K562 (cell line): Measurements from ENCODE around the gene CACNA1S. TPM values are rescaled to one million over a fixed set of nuclear protein-coding genes. Genes with fewer than 3 reads are reported as not detected.
A peak's percentile ranks its signal among the peaks of the same experiment; 100 is the strongest.

Experiments used
- BDP1 ChIP-seq: IDR thresholded peaks from 3 replicates; pipeline ENCODE4 v1.6.1; 2011; ENCODE audit not compliant: insufficient read length, insufficient read depth
- CREBBP ChIP-seq: IDR thresholded peaks from one replicate; pipeline ENCODE4 v1.6.1; 2012; ENCODE audit warnings: low read depth, mild to moderate bottlenecking, control low read depth, inconsistent platforms, low read length
- HDAC3 ChIP-seq: fragments of 450-650 bp; IDR thresholded peaks from 2 replicates; pipeline ENCODE4 v1.6.1; 2018; ENCODE audit warnings: borderline replicate concordance, mild to moderate bottlenecking, moderate library complexity; ENCODE audit not compliant: partially characterized antibody
- KLF6 ChIP-seq: fragments of 250-450 bp; sonication (Bioruptor Pico); IDR thresholded peaks from 2 replicates; pipeline ENCODE4 v1.4.0; 2020; ENCODE audit warnings: mild to moderate bottlenecking, moderate library complexity, borderline replicate concordance
- MCM5 ChIP-seq: fragments of 450-650 bp; IDR thresholded peaks from 2 replicates; pipeline ENCODE4 v1.6.1; 2016; ENCODE audit warnings: low read depth
- NFE2 ChIP-seq: IDR thresholded peaks from 2 replicates; pipeline ENCODE4 v1.6.1; 2014; ENCODE audit warnings: antibody characterized with exemption, low read depth
- SETDB1 ChIP-seq: IDR thresholded peaks from one replicate; pipeline ENCODE4 v1.6.1; 2012; ENCODE audit warnings: low read length, control low read depth, inconsistent platforms
- SMAD4 ChIP-seq: fragments of 250-450 bp; sonication (Bioruptor Pico); conservative IDR thresholded peaks from 2 replicates; pipeline ENCODE4 v1.8.0; 2021; ENCODE audit warnings: inconsistent platforms, mild to moderate bottlenecking, moderate library complexity
- SMARCA4 ChIP-seq: fragments of 450-650 bp; IDR thresholded peaks from 2 replicates; pipeline ENCODE4 v1.6.1; 2016
- SRSF9 ChIP-seq: fragments of 200-400 bp; formaldehyde crosslinking; IDR thresholded peaks from 2 replicates; pipeline ENCODE4 v1.6.1; 2017; ENCODE audit warnings: low read depth, low read length, borderline replicate concordance
- TRIM24 ChIP-seq, 2 experiments: fragments of 450-650 bp; IDR thresholded peaks; 2 replicates each; pipeline ENCODE4 v1.6.1; 2016
- ZBTB1 ChIP-seq: sonication (generic); formaldehyde crosslinking; IDR thresholded peaks from 2 replicates; pipeline ENCODE4 v1.8.1; 2023; ENCODE audit warnings: missing genetic modification reagents, low read depth, mild to moderate bottlenecking, borderline replicate concordance
- ZNF133 ChIP-seq: fragments of 250-450 bp; sonication (Bioruptor Pico); IDR thresholded peaks from 2 replicates; pipeline ENCODE4 v1.4.0; 2020; ENCODE audit warnings: mild to moderate bottlenecking
- polyA plus RNA-seq, 8 experiments: library from polyadenylated mRNA; depleted of rRNA in 4 of 8; stranded (reverse) in 5 of 8; unstranded in 3 of 8; fragments of >200 nt; fragmentation: Nextera tagmentation in 2 of 8; fragmentation: Illumina TruSeq in 1 of 8; extraction: Ambion mirVana in 2 of 8; extraction: Trizol in 1 of 8; gene quantifications; 2 replicates each; pipeline versions ENCODE4 v1.2.1 to v1.2.3, GENCODE V29; 2011 to 2014; ENCODE audit warnings: inconsistent platforms in 1 of 8, missing spikeins in 1 of 8
- total RNA-seq, 7 experiments: library from RNA; depleted of rRNA in 6 of 7; stranded (reverse); fragments of >200 nt in 6 of 7; fragmentation: Illumina TruSeq in 2 of 7; extraction: Trizol in 2 of 7; gene quantifications; 2 replicates each; pipeline versions ENCODE4 v1.2.1 to v1.2.3, GENCODE V29; 2011 to 2021; ENCODE audit warnings: low replicate concordance in 1 of 7
- TF ChIP-seq, protein P1 (sequence below): sonication (generic); formaldehyde crosslinking; IDR thresholded peaks from 2 replicates; pipeline ENCODE4 v1.8.0; 2022; ENCODE audit warnings: mild to moderate bottlenecking, missing genetic modification reagents, borderline replicate concordance
- TF ChIP-seq, protein P2 (sequence below): fragments of 250-450 bp; sonication (Bioruptor Pico); IDR thresholded peaks from 2 replicates; pipeline ENCODE4 v1.5.0; 2021
- TF ChIP-seq, protein P3 (sequence below), 2 experiments: IDR thresholded peaks; 2 replicates each; pipeline ENCODE4 v1.6.1; 2012; ENCODE audit warnings: improper control_type of control experiment in 2 of 2, low read depth in 2 of 2, low read length in 2 of 2, borderline replicate concordance in 1 of 2
- TF ChIP-seq, protein P4 (sequence below): fragments of 450-650 bp; IDR thresholded peaks from 2 replicates; pipeline ENCODE4 v1.6.1; 2016; ENCODE audit warnings: low read depth, mild to moderate bottlenecking, moderate library complexity
- TF ChIP-seq, protein P5 (sequence below): fragments of 250-450 bp; sonication (Bioruptor Pico); IDR thresholded peaks from 2 replicates; pipeline ENCODE4 v1.5.0; 2021; ENCODE audit warnings: mild to moderate bottlenecking, borderline replicate concordance

Gene CACNA1S
- total and polyA plus RNA-seq, 9 of the 15 experiments (the other 6 are each of a cell fraction or from before 2014, with no cell fraction given): not detected

DNA sequence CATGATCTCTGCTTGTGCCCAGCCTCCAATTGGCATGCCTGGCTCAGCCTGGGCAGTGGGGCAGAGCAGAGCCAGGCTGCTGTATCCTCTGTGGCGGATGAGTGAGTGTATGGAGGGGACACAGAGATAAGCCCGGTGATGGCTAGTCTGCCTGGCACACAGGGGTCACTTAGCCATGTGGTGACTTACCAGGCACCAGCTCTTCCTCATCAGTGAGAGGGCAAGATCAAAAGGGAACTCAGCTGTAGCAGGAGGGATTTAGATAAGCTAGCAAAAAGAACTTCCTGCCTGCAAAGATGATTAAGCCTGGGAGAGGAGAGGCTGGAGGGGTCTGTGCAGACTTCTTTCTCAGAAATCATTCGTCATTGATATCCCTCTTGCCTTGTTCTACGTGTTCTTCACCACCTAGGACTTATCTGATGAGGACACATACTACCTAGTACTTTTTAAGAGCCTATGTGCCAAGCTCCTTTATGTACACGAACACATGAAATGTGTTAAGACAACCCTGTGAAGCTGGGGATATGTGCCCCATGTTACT, 96.6 kb downstream of the CACNA1S start (continued):
- TF ChIP-seq, protein P1, sequence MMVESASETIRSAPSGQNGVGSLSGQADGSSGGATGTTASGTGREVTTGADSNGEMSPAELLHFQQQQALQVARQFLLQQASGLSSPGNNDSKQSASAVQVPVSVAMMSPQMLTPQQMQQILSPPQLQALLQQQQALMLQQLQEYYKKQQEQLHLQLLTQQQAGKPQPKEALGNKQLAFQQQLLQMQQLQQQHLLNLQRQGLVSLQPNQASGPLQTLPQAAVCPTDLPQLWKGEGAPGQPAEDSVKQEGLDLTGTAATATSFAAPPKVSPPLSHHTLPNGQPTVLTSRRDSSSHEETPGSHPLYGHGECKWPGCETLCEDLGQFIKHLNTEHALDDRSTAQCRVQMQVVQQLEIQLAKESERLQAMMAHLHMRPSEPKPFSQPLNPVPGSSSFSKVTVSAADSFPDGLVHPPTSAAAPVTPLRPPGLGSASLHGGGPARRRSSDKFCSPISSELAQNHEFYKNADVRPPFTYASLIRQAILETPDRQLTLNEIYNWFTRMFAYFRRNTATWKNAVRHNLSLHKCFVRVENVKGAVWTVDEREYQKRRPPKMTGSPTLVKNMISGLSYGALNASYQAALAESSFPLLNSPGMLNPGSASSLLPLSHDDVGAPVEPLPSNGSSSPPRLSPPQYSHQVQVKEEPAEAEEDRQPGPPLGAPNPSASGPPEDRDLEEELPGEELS (CRISPR knock-in tag): no peak
- TF ChIP-seq SMARCA4: peak; percentile 79
- TF ChIP-seq BDP1: no peak
- peak; percentile 37; the same call in 1 of the 2 replicates for TF ChIP-seq NFE2
- TF ChIP-seq SETDB1: no peak
- TF ChIP-seq SMAD4: 0 out of 2 replicates have a peak, but pooled peaks have one; percentile 26
- TF ChIP-seq TRIM24 (IDR thresholded peaks at IDR 0.05): peak in 1 of 2 experiments; percentile 32; a peak in 2 of 4 replicates
- no peak for TF ChIP-seq MCM5
- no peak for TF ChIP-seq ZNF133 (CRISPR knock-in tag)
- no peak for TF ChIP-seq HDAC3
- TF ChIP-seq KLF6 (CRISPR knock-in tag): no peak
- TF ChIP-seq, protein P2, sequence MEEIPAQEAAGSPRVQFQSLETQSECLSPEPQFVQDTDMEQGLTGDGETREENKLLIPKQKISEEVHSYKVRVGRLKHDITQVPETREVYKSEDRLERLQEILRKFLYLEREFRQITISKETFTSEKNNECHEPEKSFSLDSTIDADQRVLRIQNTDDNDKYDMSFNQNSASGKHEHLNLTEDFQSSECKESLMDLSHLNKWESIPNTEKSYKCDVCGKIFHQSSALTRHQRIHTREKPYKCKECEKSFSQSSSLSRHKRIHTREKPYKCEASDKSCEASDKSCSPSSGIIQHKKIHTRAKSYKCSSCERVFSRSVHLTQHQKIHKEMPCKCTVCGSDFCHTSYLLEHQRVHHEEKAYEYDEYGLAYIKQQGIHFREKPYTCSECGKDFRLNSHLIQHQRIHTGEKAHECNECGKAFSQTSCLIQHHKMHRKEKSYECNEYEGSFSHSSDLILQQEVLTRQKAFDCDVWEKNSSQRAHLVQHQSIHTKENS (CRISPR knock-in tag): no peak
- TF ChIP-seq SRSF9: no peak
- TF ChIP-seq, protein P3, sequence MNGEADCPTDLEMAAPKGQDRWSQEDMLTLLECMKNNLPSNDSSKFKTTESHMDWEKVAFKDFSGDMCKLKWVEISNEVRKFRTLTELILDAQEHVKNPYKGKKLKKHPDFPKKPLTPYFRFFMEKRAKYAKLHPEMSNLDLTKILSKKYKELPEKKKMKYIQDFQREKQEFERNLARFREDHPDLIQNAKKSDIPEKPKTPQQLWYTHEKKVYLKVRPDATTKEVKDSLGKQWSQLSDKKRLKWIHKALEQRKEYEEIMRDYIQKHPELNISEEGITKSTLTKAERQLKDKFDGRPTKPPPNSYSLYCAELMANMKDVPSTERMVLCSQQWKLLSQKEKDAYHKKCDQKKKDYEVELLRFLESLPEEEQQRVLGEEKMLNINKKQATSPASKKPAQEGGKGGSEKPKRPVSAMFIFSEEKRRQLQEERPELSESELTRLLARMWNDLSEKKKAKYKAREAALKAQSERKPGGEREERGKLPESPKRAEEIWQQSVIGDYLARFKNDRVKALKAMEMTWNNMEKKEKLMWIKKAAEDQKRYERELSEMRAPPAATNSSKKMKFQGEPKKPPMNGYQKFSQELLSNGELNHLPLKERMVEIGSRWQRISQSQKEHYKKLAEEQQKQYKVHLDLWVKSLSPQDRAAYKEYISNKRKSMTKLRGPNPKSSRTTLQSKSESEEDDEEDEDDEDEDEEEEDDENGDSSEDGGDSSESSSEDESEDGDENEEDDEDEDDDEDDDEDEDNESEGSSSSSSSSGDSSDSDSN (IDR thresholded peaks at IDR 0.05; ENCODE audit: borderline replicate concordance in 1 of 2, low read depth in 2 of 2, low read length in 2 of 2): no peak
- TF ChIP-seq, protein P4, sequence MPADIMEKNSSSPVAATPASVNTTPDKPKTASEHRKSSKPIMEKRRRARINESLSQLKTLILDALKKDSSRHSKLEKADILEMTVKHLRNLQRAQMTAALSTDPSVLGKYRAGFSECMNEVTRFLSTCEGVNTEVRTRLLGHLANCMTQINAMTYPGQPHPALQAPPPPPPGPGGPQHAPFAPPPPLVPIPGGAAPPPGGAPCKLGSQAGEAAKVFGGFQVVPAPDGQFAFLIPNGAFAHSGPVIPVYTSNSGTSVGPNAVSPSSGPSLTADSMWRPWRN: no peak
- no peak for TF ChIP-seq CREBBP
- TF ChIP-seq, protein P5, sequence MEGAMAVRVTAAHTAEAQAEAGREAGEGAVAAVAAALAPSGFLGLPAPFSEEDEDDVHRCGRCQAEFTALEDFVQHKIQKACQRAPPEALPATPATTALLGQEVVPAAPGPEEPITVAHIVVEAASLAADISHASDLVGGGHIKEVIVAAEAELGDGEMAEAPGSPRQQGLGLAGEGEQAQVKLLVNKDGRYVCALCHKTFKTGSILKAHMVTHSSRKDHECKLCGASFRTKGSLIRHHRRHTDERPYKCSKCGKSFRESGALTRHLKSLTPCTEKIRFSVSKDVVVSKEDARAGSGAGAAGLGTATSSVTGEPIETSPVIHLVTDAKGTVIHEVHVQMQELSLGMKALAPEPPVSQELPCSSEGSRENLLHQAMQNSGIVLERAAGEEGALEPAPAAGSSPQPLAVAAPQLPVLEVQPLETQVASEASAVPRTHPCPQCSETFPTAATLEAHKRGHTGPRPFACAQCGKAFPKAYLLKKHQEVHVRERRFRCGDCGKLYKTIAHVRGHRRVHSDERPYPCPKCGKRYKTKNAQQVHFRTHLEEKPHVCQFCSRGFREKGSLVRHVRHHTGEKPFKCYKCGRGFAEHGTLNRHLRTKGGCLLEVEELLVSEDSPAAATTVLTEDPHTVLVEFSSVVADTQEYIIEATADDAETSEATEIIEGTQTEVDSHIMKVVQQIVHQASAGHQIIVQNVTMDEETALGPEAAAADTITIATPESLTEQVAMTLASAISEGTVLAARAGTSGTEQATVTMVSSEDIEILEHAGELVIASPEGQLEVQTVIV (CRISPR knock-in tag): no peak
- no peak for TF ChIP-seq ZBTB1 (CRISPR knock-in tag)
